Hepatocyte (in vitro differentiated cells): Measurements from ENCODE around the gene MACO1. TPM values are rescaled to one million over a fixed set of nuclear protein-coding genes. Genes with fewer than 3 reads are reported as not detected.
"Not testable (repeated sequence)": the region's sequence is repeated elsewhere in the genome, so short reads cannot be mapped to it uniquely, and the experiment has no call there.

ENCODE experiments used
- DNase-seq: peaks from one replicate; pipeline ENCODE4 v3.0.0-alpha.2; 2016; ENCODE audit warnings: low spot score
- H2AFZ ChIP-seq: fragments of 200-600 bp; sonication (generic); 2 replicates; pipeline ENCODE4 v1.6.0; 2016; ENCODE audit warnings: antibody characterized with exemption, mild to moderate bottlenecking
- H3K27ac ChIP-seq: fragments of 200-600 bp; sonication (generic); 2 replicates; pipeline ENCODE4 v1.5.1; 2016; ENCODE audit warnings: mild to moderate bottlenecking
- H3K27me3 ChIP-seq: fragments of 200-600 bp; sonication (generic); 2 replicates; pipeline ENCODE4 v1.6.1; 2016
- H3K36me3 ChIP-seq: fragments of 200-600 bp; sonication (generic); replicated peaks from 2 replicates; pipeline ENCODE4 v1.5.1; 2016; ENCODE audit warnings: low read depth; ENCODE audit not compliant: insufficient read depth
- H3K4me1 ChIP-seq: fragments of 200-600 bp; sonication (generic); 2 replicates; pipeline ENCODE4 v1.5.1; 2016; ENCODE audit warnings: mild to moderate bottlenecking, moderate library complexity; ENCODE audit not compliant: insufficient read depth
- H3K4me2 ChIP-seq: fragments of 200-600 bp; sonication (generic); 2 replicates; pipeline ENCODE4 v1.6.0; 2016
- H3K4me3 ChIP-seq: fragments of 200-600 bp; sonication (generic); 2 replicates; pipeline ENCODE4 v1.5.1; 2016; ENCODE audit warnings: mild to moderate bottlenecking
- H3K79me2 ChIP-seq: fragments of 200-600 bp; sonication (generic); 2 replicates; pipeline ENCODE4 v1.6.0; 2017; ENCODE audit warnings: mild to moderate bottlenecking
- H3K9me2 ChIP-seq: fragments of 200-600 bp; sonication (generic); replicated peaks from 2 replicates; pipeline ENCODE4 v1.6.0; 2017; ENCODE audit warnings: mild to moderate bottlenecking; ENCODE audit not compliant: insufficient read depth
- H3K9me3 ChIP-seq: fragments of 200-600 bp; sonication (generic); 2 replicates; pipeline ENCODE4 v1.5.1; 2016; ENCODE audit warnings: low read depth, mild to moderate bottlenecking
- H4K20me1 ChIP-seq: fragments of 200-600 bp; sonication (generic); 2 replicates; pipeline ENCODE4 v1.6.0; 2016; ENCODE audit warnings: mild to moderate bottlenecking; ENCODE audit not compliant: insufficient read depth, poor library complexity, severe bottlenecking
- CTCF ChIP-seq: fragments of 200-600 bp; sonication (generic); IDR thresholded peaks from 2 replicates; pipeline ENCODE4 v1.5.1; 2016; ENCODE audit warnings: antibody characterized with exemption, mild to moderate bottlenecking; ENCODE audit not compliant: poor library complexity
- EZH2 ChIP-seq: fragments of 200-600 bp; sonication (generic); IDR thresholded peaks from 2 replicates; pipeline ENCODE4 v1.6.1; 2016; ENCODE audit warnings: antibody characterized with exemption, mild to moderate bottlenecking, borderline replicate concordance
- EZH2phosphoT487 ChIP-seq: fragments of 200-600 bp; sonication (generic); IDR thresholded peaks from one replicate; pipeline ENCODE4 v1.6.1; 2018; ENCODE audit warnings: antibody characterized with exemption, mild to moderate bottlenecking, low read depth, moderate library complexity; ENCODE audit not compliant: unreplicated experiment, severe bottlenecking
- WGBS: methylation state at CpG from one replicate; pipeline ENCODE4 v1.1.6; 2016; ENCODE audit warnings: low lambda C conversion rate; ENCODE audit errors: missing lambda C conversion rate; 5-methylcytosine and 5-hydroxymethylcytosine counted together
- polyA plus RNA-seq: library from polyadenylated mRNA; unstranded; fragments of >200 nt; fragmentation: Nextera tagmentation; extraction: Ambion mirVana; gene quantifications from 2 replicates; pipeline ENCODE4 v1.2.1, GENCODE V29; 2016
- total RNA-seq: library from RNA; depleted of rRNA; stranded (reverse); fragments of >200 nt; gene quantifications from 2 replicates; pipeline ENCODE4 v1.2.3, GENCODE V29; 2014

MACO1 gene
- total and polyA plus RNA-seq, 2 experiments from 2014 or later, result 14.1 to 27.0 TPM

- Histone ChIP-seq H3K4me2 (no peak overlapping the region), H4K20me1 (peaks cover 53% of the 10 kb centered on the region), H3K9me3 (no peaks in the 10 kb centered on the region), H3K36me3 (no peaks in the 10 kb centered on the region), H3K27me3 (no peaks in the 10 kb centered on the region), H3K4me3 (no peak overlapping the region), H3K9me2 (no peaks in the 10 kb centered on the region), H3K27ac (no peak overlapping the region), H3K4me1 (peaks cover 19% of the 10 kb centered on the region), H2AFZ (no peak overlapping the region), H3K79me2 (peaks cover 100% of the 10 kb centered on the region)
- no peak for TF ChIP-seq EZH2
- TF ChIP-seq CTCF, result no peak
- TF ChIP-seq EZH2phosphoT487, result no peak
- no peak for DNase-seq
- over 99% methylated on average over 6 of the region's 6 CpGs for WGBS
These were observed 8.6 kb downstream of the MACO1 start for GRCh38 chr1:25439287-25439686.

GRCh38 chr1:25442178-25442577 lies 11.5 kb downstream of the MACO1 start:
- Histone ChIP-seq H3K79me2 (peaks cover 98% of the 10 kb centered on the region), H3K4me1 (no peaks in the 10 kb centered on the region), H3K9me3 (no peaks in the 10 kb centered on the region), H3K4me3 (no peak overlapping the region), H3K27me3 (no peaks in the 10 kb centered on the region), H4K20me1 (peaks cover 39% of the 10 kb centered on the region), H3K36me3 (no peaks in the 10 kb centered on the region), H2AFZ (no peak overlapping the region), H3K9me2 (no peaks in the 10 kb centered on the region), H3K4me2 (no peak overlapping the region), H3K27ac (no peak overlapping the region)
- DNase-seq, result peak; percentile 48
- TF ChIP-seq EZH2 (no peak), CTCF (peak; percentile 15)
- 18% methylated on average over 1 of the region's 1 CpG for WGBS

GRCh38 chr1:25443030-25443699 lies 12.5 kb downstream of the MACO1 start:
- DNase-seq, result no peak
- Histone ChIP-seq H3K36me3 (no peaks in the 10 kb centered on the region), H3K79me2 (peaks cover 96% of the 10 kb centered on the region), H3K27ac (no peak overlapping the region), H2AFZ (no peak overlapping the region), H3K4me1 (no peaks in the 10 kb centered on the region), H3K4me2 (no peak overlapping the region), H3K9me2 (no peaks in the 10 kb centered on the region), H3K9me3 (no peaks in the 10 kb centered on the region), H3K27me3 (no peaks in the 10 kb centered on the region), H4K20me1 (peaks cover 31% of the 10 kb centered on the region), H3K4me3 (no peak overlapping the region)
- TF ChIP-seq EZH2phosphoT487 (no peak), EZH2 (no peak), CTCF (no peak)
- 91% methylated on average over 4 of the region's 4 CpGs for WGBS

- H3K4me2 ChIP-seq, H3K9me3 ChIP-seq, H3K27me3 ChIP-seq, H2AFZ ChIP-seq, H3K9me2 ChIP-seq, DNase-seq, H3K4me1 ChIP-seq, H3K27ac ChIP-seq, H3K36me3 ChIP-seq, H3K4me3 ChIP-seq: not testable (repeated sequence)
- H4K20me1 ChIP-seq, result peaks cover 29% of the 10 kb centered on the region
- peaks cover 87% of the 10 kb centered on the region for H3K79me2 ChIP-seq
- 81% methylated on average over 5 of the region's 5 CpGs for WGBS
These were observed 13.9 kb downstream of the MACO1 start for GRCh38 chr1:25444604-25445003.
